Right kidney (tissue), 1 donor: ENCODE data around the gene C5orf46.
"Not testable (repeated sequence)": the region's sequence is repeated elsewhere in the genome, so short reads cannot be mapped to it uniquely, and the experiment has no call there.

Experiments
- DNase-seq: peaks from one replicate; pipeline ENCODE4 v3.0.0-alpha.2; 2016

The C5orf46 gene

DNA sequence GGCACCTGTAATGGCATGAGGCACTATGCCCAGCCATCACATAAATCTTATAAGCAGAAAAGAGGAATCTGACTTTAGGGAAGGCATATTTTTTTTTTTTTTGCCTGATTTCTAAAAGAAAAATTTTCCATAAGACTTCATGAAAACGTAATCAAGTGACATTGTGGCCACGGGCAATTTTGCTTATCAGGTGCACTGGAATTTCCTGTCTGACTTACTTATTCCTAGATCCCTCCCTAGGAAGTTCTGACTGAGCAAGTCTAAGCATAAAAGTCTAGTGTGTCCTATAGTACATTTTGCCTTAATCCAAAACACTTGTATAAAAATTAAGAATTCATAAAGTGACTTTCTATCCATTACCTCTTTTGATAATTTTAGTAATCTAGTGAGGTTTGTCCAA, 12.5 kb downstream of the C5orf46 start:
- DNase-seq, result no peak

DNA sequence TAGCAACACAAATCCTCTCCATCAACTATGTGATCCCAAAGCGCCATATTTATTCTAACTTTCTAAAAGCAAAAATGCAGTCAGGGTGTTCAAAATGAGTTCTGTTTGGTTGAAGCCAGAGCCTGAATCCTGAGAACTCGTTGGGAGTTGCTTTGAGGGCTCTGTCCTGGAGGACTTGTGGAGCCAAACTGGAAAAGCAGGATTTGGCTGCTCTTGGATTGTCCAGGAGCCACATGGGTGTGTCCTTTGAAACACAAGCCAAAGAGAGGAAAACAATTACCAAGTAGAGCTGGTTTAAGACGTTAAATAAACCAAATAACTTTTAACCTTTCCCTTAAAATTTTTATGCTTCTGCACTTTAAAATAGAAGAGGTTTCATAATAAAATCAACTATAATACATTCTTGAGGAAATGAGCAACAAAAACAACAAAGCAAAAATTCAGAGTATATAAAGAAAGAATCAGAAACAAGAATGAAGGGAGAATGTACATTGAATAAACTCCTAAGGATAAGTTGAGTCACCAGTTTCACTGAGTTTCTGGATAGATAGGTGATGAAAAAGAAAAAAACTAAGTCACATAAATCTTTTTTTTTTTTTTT, 13.5 kb downstream of the C5orf46 start:
- no peak for DNase-seq

DNA sequence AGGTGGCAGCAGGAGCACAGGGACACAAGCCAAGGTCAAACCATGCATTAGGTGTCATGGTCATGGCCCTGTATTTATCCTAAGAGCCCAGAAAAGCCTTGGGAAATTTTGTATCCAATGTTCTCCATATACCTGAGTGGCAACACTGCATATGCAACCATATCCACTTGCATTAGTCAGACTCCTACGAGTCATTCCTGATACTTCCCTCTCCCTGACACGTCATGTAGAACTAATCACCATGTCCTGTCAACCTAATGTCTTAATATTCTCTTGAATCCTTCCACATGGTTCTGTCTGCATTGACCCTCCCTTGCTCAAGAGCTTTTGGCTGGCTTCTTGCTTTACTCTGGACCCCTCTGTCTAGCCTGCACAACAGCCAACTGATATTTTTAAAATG, 18.4 kb downstream of the C5orf46 start:
- no peak for DNase-seq

DNA sequence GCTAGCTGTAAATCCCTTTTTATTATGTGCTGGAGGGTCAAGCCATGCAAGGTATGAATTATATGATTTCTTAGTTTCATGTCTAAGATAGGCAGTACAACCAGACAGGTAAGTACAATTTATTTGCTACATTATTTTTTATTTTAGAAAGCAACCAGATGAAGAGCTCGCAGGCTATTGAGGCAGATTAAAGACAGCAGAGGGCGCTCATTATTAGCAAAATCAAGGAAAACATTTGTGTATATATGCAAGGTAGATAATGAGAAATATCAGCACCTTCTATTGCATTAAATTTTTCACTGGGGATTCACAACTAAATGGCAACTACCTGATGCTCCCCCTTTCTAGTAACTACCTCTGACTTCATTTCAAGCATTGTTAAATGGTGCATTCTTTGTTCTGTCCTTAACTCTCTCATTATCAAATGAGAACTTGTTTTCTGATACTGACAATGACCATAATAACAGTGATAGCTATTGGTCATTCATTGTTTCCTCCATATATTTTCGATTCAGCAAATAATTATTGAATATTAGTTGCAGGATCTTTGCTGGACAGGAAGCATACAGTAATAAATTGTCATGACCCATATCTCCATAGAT, 19.2 kb downstream of the C5orf46 start:
- DNase-seq, result no peak

DNA sequence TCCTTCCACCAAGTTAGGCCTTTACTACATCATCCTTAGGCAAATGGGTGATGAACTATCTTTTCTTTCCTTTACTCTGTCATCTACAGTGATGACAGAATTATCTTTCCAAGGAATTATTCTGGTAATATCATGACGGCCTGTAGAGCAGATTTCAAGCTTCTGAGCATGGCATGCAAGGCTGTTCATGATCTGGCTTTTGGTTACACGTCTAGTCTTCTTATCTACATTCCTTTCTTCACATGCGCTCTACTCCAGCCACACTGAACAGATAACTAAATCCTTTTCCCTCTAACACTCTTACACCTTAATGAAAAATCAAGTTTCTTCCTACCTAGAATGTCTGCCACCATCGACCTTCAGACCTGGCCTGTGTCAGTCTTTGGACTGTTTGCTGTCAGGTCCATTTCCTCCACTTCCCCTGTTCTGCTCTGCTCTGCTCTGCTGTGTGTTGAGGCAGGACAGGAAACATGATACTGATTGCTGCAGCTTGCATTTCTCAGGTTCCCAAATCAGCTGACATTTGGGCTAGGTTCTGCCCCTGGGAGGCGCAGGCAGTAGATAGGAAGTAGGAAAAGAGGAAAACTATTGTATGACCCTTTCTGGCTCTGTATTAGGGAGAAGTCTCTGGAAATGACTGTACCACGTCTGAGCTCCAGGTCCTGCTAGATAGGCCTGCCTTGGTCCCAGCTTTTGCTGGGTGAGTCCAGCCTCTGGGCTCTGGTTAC, 23.6 kb downstream of the C5orf46 start:
- no peak for DNase-seq

DNA sequence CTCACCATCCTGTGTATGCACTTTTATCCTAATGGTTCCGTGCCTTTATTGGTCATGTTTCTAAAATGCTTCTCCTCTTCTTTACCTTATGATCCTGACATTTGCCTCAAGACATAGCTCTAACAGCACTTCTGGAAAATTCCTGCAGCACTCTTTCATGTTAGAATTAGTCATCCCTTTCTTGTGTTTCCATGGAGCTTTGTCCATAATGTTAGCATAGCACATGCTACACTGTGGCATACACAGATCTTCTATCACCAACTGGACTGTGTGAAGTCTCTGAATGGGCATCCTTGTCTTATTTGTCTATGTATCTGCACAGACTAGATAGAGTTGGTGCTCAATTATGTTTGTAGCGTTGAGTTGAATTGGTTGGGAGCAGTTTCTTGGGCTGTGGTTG, 25.9 kb downstream of the C5orf46 start:
- DNase-seq, result no peak

DNA sequence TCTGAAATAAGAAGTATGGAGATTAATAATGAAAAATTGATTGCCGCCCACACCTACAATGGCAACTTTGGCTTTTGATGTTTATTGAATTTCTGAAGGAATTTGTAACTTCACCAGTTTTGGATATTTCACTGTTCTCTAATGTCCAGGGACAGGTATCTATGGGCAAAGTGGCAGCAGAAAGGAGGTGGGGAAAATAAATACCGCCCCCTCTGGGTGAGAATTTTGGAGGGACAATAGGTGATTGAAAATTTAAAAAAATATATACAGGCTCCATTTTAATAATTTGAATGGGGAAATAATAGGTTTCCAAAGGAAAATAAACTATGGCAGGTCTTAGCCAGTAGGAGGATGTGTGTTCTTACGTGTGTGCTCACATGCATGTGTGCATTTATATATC, 26.6 kb downstream of the C5orf46 start:
- no peak for DNase-seq

DNA sequence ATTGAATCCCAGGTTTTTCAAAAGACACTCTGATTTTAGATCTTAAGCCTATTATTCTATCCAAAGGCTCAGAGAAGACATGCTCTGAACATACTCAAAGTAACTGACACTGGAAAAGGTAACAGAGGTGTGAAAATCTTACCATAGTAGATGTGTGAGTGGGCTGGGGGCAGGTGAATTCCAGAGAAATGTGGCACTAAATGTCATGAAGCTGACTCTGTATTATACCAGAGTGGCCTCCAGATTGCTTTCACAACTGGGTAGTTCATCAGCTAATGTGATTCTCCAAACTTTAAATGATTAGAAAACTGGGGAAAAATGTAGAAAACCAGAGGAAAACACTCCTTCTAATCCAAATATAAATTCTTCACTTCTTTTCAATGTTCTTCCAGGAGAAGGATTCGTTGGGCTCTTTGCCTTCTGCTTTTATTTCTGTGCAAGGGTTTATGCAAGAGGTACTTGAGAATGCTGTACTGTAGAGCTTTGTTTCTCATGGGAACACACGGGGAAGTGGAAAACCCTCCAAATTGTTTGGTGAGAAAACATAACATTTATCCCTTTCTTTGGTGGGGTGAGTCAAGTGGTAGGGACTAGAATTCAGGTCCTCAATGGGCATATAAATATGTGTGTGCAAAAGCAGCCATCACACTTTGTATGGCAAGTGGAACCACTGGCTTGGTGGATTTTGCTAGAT, 28.1 kb downstream of the C5orf46 start, which contains the start of gene SCGB3A2:
SCGB3A2 (plus strand) TSS at position 646 of the 694 bp plus-strand sequence. CDS start 93 bp downstream, outside the sequence.
- DNase-seq, result no peak

DNA sequence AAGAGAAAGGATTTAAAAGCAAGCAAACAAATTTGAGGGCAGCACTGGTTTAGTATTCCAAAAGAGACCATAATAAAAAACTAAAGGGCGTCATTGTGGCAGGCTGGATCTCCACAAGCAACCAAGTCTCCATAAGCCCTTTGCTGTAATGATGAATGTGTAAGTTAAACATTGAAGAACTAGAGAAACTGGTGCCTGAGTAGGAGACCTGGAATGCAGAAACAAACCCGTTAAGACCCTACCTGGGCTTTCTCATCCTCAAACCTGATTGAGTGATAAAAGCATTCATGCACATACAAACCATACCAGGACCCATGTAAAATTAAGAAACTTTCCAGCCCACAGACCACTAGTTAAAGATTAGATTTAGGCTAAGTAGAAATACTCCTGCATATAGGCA, 29.7 kb downstream of the C5orf46 start:
- no peak for DNase-seq

DNA sequence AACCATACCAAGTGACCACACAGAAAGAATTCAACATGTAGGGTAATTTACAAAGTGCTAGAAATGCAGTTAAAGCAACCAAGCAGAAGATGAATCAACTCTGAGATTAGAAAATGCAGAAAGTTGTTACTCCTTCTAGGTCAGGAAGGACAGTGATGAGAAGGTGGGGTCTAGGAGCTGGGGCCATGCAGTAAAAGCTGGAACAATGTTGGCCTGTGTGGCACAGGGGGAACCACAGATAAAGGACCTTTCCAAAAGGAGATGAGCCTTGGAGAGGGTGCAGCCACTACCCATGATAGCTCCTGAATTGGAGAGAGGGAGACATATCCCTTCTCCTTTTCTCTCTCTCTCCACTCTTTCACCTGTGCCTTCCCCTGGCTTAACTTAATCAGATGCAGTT, 30.2 kb downstream of the C5orf46 start:
- DNase-seq, result no peak

DNA sequence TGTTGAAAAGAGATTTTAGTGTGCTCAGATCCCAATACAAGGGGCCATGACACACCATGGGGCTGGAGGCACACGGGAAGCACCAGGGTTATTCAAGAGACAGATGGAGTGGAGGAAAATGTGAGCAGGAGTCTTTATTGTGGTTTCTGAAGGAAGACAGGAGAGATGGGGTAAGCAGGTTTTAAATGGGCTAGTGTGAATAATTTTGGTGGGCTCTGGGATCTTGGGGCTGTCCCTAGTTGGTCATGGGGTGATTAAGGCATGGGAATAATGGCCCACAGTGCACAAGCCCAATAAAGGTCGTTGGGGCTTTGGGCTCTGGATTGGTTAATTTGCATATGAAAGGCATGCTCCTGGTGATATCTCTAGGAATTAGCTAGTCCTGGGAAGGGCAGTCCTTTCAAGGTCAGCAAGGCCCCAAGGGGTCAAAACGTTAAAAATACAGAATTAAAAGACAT, 31.4 kb downstream of the C5orf46 start:
- DNase-seq, result no peak

DNA sequence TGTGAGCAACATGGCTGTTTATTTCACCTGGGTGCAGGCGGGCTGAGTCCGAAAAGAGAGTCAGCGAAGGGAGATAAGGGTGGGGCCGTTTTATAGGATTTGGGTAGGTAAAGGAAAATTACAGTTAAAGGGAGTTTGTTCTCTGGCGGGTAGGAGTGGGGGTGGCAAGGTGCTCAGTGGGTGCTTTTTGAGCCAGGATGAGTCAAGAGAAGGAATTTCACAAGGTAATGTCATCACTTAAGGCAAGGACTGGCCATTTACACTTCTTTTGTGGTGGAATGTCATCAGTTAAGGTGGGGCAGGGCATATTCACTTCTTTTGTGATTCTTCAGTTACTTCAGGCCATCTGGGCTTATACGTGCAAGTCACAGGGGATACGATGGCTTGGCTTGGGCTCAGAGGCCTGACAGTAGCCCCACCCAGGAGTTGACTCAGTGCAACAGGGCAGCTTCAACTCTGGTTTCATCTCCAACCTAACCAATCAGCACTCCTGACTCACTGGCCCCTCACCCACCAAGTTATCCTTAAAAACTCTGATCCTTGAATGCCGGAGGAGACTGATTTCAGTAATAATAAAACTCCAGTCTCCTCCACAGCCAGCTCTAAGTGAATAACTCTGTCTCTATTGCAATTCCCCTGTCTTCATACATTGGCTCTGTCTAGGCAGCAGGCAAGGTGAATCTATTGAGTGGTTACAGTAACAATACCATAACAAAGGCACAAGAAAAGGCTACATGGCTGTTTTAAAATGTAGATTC, 32.0 kb downstream of the C5orf46 start:
- not testable (repeated sequence) for DNase-seq

DNA sequence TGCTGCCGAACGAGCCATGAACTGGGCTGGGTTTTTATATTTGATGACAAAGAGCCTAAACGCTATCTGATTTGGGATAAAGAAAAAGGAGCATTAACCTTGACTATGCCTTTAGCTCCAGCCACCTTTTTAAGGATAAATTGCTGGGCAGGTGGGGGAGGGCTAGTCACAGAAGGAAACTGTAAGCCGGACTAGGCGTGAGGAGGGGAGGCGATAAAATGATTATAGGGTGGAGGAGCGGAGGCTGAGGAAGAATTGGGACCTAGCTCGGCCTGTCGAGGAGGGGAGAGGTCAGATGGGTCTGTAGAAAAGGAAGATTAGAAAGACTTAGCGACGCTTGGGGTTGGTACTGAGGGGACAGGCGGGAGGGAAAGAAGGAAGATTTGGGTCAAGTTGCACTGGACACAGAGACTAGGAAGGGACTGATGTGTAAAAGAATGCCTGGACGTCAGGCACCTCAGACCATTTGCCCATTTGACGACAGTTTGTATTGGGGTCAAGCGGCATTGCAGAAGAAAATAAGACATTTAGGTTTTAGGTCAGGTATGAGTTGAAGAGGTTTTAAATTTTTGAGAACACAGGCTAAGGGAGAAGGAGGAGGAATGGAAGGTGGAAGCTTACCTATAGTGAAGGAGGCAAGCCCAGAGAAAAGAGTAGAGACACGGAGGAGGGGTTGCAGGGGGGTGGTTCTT, 33.4 kb downstream of the C5orf46 start:
- not testable (repeated sequence) for DNase-seq

DNA sequence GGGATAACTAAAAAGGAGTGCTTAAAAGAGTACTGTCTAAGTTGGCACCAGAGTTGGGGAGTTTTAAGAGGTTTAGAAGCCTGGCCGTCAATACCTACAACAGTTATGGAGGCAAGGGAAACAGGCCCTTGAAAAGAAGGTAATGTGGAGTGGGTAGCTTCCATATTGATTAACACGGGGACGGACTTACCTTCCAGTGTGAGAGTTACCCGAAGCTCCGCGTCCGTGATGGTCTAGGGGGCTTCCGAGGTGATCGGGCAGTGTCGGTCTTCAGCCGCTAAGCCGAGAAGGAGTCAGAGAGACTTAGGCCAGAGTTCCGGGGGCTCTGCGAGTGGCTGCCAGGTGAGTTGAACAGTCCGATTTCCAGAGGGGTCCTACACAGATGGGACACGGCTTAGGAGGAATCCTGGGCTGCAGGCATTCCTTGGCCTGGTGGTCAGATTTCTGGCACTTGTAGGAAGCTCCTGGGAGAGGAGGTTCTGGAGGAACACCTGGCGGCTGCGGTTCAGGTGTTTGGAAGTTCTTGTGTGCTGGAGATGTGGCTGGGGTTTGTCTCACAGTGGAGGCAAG, 34.3 kb downstream of the C5orf46 start:
- not testable (repeated sequence) for DNase-seq

DNA sequence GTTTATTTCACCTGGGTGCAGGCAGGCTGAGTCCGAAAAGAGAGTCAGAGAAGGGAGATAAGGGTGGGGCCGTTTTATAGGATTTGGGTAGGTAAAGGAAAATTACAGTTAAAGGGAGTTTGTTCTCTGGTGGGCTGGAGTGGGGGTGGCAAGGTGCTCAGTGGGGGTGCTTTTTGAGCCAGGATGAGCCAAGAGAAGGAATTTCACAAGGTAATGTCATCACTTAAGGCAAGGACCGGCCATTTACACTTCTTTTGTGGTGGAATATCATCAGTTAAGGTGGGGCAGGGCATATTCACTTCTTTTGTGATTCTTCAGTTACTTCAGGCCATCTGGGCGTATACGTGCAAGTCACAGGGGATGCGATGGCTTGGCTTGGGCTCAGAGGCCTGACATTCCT, 36.4 kb downstream of the C5orf46 start:
- DNase-seq, result not testable (repeated sequence)

DNA sequence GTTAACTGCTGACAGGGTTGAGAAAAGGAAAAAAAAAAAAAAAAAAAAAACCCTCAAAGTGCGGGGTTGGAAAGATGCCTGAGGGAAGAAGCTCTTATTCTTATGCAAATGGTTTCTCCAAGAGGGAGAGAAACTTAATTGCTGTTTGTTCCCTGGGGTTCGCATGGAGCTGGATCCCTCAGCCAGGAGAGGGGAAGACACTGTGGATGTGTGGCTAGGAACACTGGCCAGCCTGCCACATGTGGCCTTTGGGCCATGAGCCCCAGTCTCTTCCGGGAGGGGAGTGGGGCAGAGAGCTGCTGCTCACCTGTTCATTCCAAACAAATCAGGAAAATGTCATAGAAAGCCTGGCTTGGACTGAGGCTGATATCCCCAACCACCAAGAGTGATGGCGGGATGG, 37.2 kb downstream of the C5orf46 start:
- DNase-seq, result no peak

DNA sequence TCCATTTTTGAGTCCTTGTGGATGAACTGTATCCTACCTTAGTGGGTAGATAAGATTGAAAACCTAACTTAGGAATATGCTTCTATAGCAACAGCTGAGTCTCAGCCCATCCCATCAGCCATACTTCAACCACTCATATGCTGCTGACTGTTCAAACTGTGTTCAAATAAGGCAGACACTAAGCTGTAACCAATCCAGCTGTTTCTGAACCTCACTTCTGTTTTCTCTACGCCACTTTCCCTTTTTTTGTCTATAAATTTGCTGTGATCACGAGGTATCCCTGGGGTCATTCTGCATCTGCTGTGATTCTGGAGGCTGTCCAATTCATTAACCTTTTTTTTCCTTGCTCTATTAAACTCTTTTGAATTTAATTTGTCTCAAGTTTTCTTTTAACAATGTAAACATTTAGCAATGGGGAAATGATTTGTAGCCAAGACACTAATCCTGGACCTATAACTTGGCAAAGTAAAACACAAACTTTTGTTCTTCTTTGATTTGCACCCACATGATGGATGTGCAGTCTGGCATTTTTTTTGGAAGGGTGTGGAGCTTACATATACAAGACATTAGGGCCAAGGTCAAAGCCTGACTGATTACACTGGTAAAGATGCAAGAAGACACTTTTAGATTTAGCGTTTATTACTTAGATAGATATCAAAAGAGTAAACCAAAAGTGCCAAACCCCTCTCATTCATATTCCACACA, 42.7 kb downstream of the C5orf46 start:
- DNase-seq, result no peak

DNA sequence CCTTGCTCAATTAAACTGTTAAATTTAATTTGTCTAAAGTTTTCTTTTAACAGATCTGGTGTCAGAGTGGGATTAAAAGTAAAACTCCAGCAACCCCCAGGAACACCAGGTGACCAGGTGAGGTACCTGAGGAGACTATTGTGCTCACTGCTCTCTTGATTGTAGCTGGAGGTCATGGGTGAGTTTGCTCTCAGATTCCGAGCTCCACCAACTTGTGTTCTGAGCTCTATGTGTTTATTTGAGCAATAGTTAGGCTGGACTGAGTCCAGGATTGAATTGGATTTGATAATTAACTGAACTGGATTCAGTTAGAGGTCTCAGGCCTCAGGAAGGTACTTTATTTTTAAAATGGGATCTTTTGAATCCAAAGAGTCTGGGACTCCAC, 45.7 kb downstream of the C5orf46 start:
- no peak for DNase-seq

DNA sequence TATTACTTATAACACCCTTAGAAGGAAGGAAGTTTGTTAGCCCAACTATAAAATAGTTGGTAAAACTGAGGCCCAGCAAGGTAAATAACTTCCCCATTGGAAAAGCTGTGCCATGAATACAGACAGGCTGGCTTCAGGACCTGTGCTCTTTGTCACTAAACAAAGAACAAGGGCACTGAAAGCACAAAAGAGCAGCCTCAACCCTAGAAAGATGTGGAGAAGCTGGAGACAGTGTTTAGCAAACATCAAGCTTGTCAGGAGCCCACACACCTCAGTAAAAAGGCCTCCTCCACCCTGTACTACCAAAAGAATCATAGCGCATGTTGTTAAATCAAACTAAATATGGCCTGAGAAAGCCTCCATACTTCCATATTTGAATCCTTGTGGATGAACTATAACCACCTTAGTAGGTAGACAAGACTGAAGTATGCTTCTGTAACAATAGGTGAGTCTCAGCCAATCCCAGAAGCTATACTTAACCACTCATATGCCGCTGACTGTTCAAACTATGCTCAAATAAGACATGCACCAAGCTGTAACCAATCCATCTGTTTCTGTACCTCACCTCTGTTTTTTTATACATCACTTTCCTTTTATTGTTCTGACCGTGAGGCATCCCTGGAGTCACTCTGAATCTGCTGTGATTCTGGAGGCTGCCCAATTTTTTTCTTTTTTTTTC, 46.2 kb downstream of the C5orf46 start:
- no peak for DNase-seq

DNA sequence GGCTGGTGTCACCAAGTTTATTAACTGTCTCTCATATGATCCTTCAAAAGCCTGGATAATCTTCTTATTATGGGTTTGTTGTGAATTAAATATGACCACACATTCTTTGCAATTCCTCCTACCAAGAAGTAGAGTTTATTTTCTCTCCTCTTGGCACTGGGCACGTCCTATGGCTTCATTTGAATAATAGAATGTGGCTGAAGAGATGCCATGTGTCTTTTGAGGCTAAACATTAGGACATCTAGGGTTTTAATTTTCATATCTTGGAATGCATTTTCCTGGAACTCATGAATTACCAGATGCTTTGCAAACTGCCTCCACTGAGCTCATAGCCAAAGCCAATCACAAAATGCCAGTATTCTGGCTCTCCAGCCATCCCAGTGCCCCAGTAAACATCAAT, 47.8 kb downstream of the C5orf46 start:
- no peak for DNase-seq
